ENCODE data around the gene PARN.
"Not testable (repeated sequence)": the region's sequence is repeated elsewhere in the genome, so short reads cannot be mapped to it uniquely, and the experiment has no call there.

The PARN gene

DNA sequence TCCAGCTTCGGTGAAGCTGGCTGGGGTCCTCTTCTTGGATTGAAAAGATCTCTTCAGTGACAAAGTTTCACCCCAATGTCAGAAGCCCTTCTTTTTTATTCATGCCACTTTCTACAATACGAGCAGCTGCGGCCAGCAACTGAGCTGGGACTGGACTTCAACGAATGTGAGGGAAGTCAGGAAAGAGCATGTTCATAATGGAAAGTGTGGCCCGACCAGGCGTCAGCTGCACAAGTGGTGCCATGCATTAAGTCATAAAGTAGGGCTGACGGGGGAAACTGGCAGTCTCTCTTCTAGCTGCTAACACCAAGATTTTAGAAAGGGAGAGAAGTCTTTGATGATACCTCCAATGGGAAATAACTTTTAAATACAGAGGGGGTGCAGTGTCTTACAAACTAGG is 192.6 kb downstream of the PARN start:
- DNase-seq (ENCODE audit: low read depth) = no peak

DNA sequence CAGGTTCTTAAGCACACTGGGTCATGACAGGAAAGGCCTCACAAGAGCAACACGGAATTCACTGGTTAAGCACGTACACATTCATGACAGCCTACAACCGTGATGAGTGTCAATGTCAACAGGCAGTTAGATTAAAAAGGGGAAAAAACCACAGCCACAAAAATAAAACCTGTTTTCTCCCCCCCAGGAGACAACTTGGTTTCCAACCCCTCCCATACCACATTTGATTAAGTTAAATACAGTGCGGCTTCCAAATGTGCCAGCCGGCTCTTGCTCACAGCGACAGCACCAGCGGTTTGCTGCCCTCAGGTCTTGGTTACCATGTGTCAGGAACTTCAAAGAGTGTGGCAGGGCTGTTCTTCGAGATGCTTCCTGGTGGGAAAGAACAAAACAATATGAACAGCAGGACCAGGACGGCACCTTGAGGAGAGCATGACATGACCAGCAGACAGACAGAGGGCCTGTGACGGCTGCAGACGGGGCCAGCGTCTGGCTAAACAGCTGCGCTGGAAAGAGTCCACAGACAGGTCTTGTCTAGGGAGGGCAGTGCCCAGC is 193.6 kb downstream of the PARN start:
- DNase-seq (ENCODE audit: low read depth) = no peak

DNA sequence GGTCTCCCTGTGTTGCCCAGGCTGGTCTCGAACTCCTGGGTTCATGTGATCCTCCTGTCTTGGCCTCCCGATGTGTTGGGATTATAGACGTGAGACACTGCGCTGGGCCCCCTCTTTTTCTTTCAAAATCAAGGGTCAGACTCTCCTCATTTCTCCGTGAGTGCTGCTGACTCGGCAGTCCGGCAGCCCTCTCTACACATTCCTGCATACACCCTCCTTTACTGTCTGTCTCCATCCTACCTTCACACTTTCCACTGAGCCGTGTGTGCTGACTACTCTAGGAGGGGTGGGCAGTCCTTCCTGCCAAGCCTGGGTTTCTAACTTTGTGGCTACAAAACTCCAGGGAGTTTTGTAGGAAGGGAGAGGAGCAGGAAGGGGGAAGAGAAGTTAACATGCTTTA is 195.2 kb downstream of the PARN start:
- no peak for DNase-seq (ENCODE audit: low read depth)

DNA sequence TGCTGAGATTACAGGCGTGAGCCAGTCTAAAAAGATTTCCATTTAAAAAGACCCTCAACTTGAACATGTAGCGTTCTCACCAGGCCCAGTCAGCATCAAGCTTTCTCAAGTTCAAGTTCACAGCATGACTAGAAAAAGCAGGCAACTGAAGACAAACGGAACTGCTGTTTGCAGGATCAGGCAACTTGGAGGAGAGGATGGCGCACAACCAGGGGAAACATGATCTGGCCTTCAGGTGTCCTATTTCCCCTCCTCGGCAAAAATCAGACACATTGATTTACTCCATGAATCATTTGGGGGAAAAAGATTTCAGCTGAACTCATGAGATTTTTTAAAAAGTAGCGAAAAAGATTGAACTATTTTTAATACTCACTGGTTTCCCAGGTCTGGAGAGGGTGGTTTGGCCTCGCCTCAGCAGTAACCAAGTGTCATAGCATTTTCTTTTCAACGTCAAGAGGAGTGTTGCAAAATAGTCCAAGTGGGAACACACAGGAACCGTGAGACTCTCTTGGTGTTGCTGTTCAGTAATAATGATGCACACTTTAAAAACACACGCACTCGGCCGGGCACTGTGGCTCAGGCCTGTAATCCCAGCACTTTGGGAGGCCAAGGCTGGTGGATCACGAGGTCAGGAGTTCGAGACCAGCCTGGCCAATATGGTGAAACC is 201.0 kb downstream of the PARN start:
- peak; percentile 4 for DNase-seq (ENCODE audit: low read depth)

DNA sequence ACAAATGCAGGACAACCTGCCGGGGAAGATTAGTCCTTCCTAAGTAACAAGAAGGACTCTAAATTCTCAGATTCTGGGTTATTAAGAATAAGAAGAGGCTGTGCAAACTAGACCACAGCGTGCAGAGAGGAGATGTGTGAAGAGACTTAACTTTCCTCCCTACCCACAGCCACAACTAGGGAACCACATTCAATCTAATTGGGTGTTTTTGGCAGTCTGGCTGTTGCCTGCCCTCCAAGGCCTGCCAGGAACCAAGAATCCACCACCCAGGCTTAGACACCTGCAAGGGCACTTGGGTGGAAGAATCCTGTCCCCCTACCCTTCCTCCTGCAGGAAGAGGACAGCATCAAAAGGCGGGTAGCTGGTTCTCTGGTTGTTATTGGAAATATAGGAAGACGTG is 202.0 kb downstream of the PARN start:
- DNase-seq (ENCODE audit: low read depth) = no peak

DNA sequence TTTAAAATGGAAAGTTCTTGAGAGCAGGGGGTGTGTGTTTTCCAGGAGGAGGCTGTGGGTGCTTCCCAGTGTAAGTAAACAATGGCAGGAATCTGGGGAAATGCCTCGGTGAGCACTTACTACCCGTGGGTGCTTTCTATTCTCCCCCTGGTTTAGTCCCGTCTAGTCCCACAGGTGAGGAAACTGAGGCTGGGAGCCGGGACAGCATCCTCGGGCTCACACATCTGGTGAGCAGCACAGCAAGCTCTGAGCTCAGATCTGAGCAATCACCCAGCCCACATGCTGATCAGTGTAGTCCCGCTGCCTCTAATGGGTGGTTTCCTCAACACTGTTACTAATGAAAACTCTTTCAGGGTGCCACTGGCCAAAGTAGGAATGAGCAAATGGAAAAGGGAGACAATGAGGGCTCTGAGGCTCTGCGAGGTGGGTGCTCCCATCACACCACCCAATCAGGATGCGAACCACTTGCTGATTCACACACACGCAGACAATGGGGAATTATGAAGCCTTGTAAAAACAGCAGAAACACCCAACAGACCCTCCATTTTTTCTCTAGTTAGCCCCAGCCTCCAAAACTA is 202.6 kb downstream of the PARN start:
- DNase-seq (ENCODE audit: low read depth) = peak; percentile 12

DNA sequence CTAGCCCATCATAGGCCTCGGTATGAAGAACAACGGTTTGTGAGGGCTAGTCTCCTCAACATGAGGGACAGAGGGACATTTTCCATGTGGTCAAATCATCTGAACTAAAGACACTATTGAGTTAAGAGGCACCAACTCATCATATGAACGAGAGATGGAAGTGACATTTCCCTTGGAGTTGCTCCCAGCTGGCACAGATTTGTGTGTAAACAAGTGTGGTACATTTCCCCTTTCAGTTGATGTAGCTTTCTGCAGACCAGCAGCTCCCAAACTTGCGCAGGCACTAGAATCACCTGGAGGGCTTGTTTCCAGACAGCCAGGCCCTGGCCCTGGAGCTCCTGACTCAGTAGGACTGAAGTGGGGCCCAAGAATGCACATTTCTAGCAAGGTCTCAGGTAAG is 205.5 kb downstream of the PARN start:
- DNase-seq (ENCODE audit: low read depth) = no peak

DNA sequence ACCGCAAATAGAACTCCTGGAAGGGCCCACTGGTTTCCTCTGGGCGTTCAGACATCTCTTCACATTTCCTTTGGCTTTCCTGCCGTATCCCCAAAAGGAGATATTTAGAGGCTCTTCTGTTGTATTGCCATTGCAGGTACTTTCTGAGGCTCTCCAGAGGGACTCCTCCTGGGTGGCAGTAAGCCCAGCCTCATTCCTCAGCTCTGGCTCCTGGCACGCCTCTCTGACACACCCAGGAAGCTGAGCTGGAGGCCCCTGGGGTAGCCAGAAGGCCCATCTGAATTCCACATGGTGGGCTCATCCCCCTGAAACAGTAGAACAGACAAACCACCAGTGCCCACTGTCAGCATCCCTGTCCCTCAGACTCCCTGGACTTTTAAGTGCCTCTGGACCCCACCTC is 206.7 kb downstream of the PARN start:
- no peak for DNase-seq (ENCODE audit: low read depth)

DNA sequence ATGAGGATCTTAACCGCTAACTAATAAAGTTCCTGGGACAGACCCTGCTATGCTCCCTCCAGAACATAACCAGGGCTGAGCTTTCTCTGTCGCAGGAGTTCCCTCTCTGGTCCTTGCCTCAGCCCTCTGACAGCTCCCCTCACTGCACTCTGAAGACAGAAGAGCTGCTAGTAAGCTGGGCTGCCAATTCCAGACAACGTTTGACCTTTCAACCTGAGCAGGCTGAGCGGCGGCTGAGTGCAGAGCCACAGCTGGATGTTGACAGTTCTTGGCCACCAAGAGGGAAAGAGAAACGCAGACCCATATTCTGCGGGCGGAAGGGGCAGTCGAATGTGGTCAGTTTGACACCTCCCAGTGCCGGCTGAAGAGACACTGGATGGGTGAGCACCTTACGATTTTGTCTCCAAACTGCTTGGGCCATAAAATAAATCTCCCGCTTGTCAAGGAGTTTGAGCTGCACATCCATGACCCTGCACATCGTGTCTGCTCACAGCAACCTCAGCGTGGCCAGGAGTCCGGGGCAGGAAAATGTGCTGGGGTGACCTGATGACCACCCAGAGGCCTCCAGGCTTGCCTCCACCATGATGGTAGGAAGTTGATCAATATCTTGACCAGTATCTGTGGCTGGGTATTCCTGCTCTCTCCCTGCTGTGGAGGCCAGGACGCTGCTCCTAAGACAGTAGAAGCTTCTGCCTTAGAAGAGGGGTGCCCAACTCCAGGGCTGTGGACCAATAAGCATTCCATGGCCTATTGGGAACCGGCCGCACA is 209.2 kb downstream of the PARN start:
- no peak for DNase-seq (ENCODE audit: low read depth)

DNA sequence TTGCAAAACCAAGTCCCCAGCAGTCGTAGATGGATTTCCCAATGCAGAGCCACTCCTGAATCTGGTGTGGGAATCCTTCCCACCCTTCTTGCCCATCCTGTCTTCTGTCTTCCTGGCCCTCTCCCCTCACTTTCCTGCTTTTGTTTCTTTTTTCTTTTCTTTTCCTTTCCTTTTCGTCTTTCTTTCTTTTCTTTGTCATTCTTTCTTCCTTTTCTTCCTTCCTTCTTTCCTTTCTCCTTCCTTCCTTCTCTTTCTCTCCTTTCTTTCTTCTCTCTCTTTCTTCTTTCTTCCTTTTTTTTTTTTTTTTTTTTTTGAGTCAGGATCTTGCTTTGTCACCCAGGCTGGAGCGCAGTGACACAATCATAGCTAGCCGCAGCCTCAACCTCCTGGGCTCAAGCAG is 209.8 kb downstream of the PARN start:
- DNase-seq (ENCODE audit: low read depth) = not testable (repeated sequence)

DNA sequence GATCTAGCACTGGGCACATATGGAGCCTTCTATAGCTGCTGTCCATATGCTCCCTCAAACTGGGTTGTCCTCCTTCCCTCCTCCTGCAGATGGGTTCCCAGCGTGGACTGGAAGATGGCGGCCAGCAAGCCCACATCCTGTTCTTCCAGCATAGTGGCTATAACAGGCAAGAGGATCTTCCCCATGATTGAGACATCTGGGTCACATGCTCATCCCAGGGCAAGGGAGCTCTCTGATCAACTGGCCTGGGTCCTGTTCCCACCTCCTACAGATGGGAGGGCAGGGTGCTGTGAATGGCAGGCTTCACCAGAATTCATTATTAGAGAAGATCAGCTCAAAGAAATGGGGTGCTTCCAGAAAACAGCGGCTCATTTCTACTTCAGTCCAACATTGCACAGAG is 210.2 kb downstream of the PARN start:
- no peak for DNase-seq (ENCODE audit: low read depth)

DNA sequence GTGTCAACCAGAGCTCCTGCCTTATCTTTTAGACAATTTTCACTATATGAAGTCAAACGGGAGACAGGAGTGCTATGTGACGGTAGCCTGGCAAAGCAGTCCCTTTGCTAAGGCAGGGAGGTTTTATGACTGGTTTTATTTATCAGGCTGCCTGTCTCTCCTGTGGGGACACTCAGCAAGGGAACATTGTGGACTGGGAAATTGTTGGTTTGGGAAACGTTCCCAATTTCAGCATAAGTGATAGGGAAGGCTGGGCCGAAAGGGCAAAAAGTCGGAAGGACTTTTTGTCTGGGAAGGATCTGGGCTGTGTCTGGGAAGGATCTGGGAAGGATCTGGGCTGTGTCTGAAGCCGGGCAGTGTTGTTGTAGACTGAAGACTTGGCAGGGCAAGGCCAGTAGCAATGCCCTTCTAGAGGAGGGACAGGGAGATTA is 211.2 kb downstream of the PARN start:
- DNase-seq (ENCODE audit: low read depth) = no peak

DNA sequence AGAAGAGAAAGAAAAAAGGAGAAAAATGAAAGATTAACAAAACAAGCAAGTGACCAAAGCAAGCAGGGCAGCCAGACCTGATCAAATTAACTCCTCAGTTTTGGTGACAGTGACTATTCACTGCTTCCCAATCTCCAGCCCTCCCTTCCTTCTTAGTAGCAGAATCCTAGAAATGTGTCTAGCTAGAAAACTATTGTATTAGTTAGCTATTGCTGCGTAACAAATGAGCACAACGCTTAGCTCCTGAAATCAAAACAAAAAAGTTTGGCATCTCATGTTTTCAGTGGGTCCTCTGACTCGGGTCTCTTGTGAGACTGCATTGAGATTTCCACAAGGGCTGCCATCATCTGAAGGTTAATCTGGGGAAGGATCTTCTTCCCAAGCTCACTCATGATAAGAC is 213.9 kb downstream of the PARN start:
- no peak for DNase-seq (ENCODE audit: low read depth)

DNA sequence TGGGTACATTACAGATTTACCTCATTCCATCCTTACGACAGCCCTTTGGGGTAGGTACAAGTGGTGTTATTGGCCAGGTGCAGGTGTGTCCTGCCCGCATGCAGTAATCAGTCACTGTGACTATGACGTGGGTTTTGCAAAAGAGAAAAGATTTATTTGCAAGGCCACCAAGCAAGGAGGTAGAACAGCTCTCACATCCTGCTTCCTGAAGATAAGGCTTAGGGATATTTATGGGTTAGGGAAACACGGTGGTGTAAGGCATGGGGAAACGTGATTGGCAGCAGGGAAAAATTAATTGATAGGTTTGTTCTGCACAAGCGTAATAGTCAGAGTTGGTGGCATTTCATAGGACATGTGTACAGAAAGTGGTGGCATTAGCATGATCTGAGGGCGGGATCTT is 214.8 kb downstream of the PARN start:
- DNase-seq (ENCODE audit: low read depth) = no peak

DNA sequence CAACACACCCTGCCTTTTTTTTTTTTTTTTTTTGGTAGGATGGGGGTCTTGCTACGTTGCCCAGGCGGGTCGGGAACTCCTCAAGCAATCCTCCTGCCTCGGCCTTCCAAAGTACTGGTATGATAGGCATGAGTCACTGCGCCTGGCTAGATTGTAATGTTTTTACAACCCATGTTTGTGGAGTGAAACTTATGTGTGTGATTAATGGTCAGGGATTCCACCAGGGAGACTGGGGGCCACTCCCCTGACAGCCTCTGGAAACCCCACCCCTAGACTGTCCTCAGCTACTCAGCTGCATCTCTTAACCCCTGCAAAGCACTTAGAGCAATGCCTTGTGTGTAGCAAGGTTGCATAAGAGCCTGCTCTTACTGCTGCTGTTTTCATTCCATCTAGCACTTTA is 220.5 kb downstream of the PARN start:
- peak; percentile 96 for DNase-seq (ENCODE audit: low read depth)

DNA sequence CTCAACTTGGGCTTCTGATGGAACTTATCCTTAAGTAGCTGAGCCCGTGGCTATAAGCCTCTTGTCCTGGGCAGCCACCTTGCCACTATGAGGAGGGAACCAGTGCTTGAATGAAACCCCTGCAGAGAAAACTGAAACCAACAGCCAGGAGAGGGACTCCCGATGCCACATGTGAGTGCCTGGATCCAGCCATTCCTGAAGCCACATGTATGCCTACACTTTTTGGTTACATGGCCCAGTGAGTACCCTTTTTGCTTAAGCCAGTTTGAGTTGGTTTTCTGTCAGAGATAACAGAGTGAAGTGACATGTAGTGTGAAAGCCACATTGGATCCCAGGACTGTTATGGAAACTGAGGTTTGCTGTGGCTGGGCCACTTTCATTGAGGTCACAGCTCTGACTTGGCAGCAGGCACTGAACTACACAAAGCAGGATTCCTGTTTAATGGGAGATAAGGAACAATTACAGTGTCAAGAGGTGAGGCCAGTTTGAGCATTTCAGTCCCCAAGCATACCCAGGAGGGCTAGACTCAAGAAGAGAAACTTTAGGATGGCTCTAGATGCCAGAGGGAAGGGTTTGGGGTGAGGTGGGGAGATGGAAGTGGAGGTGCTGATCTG is 222.2 kb downstream of the PARN start:
- no peak for DNase-seq (ENCODE audit: low read depth)

DNA sequence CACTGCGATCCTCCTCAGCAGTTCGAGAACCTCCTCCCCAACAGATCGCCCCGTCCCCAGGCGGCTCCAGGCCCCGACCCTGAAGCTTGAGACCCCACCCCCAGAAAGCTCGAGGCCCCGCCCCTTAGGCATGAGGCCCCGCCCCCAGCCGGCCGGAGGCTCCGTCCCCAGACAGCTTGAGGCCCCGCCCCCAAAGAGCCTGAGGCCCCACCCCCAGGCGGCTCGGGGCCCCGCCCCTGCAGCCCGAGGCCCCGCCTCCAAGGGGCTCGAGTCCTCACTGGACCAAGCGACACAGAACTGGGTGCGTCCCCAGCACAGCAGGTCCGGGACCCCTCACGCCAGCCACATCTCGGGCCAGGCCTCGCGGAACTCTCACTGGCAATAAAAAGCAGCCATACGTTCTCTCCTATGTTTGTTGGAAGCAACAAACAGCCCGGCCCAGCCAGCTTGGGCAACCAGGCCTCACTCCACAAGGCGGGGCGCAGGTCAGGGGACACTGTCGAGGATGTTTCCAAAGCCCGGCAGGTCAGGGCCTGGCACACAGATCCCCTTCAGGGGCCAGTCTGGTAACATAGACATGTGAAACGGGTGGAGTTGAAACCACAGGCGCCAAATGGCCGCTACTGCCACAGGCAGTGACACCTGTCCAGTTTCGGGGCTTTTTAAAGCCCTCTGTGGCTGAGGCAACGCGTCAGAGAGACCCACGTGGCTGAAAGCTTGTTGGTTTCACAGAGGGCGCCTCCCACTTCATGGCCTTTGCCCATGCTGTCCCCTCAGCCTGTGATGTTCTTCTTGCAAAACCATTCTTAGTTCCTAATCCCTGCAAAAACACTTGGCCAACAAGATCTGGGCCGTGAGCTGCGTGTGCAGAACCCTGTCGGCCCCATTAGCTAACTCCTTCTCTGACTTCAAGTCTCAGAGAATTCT is 224.2 kb downstream of the PARN start:
- DNase-seq (ENCODE audit: low read depth) = no peak

DNA sequence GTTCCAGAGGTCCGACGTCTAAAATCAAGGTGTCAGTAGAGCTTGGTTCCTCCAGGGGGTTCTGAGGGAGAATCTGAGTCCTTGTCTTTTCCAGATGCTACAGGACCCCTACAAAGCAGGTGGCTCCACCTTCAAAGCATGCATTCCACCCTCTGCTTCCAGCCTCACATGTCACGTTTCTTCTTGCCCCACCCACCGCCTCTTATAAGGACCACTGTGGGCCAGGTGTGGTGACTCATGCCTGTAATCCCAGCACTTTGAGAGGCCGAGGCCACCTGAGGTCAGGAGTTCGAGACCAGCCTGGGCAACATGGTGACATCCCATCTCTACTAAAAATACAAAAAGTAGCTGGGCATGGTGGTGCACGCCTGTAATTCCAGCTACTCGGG is 227.1 kb downstream of the PARN start:
- DNase-seq (ENCODE audit: low read depth) = not testable (repeated sequence)

DNA sequence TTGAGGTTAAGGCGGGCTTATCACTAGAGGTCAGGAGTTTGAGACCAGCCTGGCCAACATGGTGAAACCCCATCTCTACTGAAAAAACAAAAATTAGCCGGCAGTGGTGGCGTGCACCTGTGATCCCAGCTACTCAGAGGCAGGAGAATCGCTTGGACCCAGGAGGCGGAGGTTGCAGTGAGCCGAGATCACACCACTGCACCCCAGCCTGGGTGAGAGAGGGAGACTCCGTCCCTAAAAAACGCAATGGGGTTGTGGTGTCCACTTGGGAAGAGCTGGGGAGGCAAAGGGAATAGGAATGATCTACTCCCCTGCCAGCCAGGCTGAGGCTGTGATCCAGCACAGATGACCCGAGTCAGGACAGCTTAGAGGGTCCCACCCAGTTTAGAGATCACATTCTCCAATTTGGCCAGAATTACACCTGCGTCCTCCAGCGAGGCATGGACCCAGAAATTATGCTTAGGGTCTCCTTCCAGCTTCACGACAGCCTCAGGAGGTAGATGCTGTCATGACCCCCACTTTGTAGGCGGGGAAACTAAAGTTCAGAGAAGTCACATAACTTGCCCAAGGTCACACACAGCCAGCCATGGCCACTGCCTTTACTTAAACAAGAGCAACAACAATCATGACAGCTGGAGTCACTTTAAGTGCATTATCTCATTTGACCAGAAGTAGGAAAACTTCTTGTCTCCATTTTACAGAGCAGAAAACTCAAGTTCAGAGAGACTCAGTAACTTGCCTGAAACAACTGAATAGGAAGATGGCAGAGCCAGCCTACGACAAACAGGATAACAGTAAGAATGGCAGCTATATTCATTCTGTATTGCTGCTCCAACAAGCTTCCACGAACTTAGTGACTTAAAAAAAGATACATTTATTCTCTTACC is 227.7 kb downstream of the PARN start:
- DNase-seq (ENCODE audit: low read depth) = not testable (repeated sequence)

DNA sequence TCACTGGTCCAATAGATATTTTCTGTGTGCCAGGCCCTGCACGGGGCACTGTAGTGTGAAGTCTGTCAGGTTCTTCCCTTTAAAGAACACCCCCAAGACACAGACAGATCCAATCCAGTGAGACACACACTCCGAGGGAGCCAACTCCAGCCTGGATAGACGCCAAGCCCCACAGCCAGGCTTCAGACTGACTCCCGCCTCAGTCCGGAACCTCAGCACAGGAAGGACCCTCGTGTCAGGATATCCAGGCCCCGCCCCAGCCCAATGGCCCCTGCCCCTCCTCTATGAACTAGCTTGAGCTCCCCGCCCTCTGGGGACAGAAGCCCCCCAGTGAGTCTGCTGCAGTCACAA is 228.4 kb downstream of the PARN start:
- not testable (repeated sequence) for DNase-seq (ENCODE audit: low read depth)

Data from stromal cell of bone marrow (primary cell).